HG03139 (cell line): ENCODE data around the gene SECTM1.

Experiments used
- ATAC-seq: cut with Tn5 transposase; IDR thresholded peaks from one replicate; pipeline ENCODE4 v1.9.1; 2021; ENCODE audit not compliant: unreplicated experiment

SECTM1 gene

DNA sequence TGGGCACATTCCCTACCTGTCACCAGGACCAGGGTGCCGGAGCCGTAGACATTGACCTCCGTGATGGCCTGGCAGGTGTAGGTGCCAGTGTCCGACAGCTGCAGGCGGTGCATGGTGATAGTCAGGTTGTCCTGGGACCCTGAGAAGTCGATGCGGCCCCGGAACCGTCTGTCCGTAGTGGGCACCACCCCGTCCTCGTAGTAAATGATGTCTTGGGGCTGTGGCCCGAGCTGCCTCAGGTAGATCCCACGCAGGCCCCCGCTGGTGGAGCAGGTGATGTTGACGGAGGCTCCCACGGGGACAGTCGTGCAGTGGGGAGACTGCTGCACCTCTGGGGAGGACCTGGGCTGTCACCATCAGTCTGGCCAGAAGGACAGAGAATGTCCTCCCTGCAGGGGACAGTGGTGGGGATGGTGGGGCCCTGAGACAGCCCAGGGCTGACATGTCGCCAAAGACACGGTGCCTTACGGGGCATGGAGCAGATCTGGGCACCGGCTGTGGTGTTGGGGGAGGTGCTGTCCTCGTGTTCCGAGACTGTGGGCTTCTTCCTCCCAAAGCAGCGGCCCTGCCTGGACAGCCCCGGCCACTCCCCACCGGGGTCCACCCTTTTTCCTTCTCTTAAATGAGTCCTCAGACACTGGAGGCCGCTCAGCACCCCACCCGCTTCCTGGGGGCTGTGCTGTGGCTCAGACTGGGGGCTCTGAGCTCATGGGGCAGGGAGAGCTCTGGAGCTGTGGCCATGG is 16.7 kb downstream of the SECTM1 start:
- no peak for ATAC-seq

DNA sequence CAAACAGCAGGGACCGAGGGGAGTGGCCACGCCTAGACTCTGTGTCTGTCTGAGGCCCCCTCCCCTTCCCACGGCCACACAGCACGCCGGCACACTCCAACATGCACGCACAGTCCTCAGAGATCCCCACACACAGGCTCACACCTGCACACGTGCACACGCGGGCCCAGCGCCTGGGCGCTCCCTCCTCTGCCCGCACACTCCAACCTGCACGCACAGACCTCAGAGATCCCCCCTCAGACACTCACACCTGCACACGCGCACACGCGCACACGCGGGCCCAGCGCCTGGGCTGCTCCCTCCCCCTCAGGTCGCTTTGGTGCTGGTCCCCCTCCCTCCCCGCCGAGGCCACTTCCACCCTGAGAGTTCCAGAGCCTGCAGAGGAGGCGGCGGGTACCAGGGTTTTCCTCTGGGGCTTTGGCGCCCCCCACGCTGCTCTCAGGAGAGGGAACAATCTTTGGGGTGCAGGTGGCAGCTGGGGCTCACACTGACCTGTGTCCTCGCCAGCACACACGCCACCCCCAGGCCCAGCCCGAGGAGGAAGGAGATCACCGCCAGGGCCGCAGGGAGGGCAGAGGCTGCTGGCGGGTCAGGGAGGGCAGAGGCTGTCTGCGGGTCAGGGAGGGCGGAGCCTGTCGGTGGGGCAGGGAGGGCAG is 17.7 kb downstream of the SECTM1 start:
- ATAC-seq, result no peak

DNA sequence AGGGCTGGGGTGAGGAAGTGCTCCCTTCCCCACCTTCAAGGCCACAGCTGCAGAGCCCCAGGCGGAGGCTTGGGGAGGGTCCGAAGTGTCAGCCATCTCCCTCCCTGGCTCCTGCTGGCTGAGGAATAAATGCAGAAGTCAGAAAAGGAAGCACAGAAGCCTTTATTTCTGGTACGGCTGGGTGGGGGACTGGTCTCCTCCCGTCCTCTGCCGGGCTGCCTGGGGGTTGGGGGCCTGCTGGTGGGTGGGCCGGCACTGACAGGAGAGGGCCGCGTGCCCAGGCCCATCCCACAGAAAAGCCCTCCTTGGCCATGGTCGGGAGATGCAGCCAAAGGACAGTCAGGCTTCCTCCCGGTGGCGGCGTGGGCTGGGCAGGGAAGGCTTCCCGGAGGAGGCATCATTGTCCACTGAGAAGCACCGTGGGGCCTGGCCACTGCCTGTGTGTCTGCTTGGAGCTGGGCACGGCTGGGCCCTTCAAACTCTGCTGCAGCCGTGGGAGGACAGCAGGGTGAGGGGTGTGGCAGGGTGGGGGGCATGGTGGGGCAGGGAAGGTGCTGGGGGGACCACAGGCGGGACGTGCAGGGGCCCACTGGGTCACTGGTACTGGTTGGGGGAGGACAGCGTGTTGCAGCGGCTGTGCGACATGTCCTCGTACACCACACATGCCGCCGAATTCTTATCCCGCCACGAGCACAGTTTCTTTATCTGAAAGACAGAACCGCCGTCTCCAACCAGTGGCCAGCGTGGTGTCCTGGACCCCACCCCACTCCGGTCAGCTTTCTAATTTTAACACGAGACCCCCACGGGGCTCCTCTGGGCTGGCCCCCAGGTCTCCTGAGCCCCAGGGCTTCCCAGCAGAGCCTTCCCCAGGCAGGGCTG is 18.6 kb downstream of the SECTM1 start:
- no peak for ATAC-seq

DNA sequence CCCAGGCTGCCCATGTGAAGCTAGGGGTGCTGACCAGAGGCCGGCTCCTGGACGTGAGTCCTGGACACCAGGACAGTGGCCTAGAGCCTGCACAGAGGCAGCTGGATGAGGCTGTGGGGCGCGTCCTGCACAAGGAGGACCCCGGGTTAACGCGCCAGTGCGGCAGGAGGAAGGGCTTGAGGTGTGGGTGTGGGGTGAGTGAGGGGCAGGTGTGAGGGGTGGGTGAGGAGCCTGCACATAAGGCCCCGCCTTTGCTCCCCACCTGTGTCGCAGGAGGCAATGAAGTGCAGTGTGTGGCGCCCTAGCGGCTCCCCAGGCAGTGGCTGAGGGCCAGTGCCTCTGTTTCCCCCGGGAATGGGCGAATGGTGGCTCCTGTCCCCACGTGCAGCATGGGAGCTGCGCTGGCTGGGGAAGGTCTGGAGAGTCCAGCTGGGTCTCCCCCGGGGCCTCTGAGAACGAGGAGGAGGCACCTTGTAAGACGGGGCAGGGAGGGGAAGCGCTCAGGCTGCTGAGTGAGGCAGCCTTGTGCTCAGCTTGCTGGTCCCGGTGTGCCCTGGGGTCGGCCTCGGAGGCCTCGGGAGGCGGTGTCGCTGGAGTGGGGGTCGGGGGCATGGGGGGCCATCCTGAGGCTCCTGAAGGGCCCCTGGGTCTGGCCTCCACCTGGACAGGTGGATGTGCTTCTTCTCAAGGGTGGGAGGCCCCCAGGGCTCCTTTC is 19.4 kb downstream of the SECTM1 start:
- no peak for ATAC-seq

DNA sequence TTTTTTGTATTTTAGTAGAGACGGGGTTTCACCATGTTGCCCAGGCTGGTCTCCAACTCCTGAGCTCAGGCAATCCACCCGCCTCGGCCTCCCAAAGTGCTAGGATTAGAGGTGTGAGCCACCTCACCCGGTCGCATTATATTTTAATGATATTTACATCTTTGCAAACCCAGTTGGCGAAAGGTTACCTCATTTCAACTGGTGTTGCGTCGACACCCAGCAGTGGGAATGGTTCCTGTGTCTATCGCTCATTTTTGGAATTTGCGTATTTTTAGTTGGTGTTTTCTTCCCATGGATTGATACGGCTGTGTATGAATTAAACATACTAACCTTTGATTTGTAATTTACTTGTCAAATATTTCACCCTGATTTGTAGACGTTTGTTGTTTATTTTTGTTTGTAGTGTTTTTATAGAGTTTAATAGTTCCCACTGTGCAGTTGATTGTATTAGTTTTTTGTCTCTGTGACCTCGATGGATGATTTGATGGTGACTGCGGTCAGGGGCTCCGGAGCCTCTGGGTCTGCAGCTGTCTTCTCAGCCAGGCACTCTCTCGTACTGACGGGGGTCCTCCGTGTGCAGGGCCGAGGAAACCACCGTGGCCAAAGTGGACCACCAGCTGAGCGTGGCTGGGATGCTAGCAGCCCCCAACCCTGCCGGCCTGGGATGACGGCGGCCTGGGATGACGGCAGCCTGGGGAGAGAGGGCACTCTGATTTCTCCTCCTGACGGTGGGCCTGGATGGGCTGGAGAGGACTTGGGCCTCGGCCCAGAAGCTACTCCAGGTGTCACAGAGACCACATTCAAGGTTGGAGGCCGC is 20.2 kb downstream of the SECTM1 start:
- no peak for ATAC-seq

DNA sequence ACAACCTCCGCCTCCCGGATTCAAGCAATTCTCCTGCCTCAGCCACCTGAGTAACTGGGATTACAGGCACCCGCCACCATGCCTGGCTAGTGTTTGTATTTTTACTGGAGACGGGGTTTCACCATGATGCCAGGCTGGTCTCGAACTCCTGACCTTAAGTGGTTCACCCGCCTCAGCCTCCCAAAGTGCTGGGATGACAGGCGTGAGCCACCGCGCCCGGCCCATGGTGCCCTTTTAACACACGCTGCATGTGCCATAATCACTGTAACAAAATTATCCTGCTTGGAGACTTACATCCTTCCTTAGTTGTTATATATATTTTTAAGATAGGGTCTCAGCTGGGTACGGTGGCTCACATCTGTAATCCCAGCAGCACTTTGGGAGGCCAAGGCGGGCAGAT is 21.6 kb downstream of the SECTM1 start:
- ATAC-seq, result no peak

DNA sequence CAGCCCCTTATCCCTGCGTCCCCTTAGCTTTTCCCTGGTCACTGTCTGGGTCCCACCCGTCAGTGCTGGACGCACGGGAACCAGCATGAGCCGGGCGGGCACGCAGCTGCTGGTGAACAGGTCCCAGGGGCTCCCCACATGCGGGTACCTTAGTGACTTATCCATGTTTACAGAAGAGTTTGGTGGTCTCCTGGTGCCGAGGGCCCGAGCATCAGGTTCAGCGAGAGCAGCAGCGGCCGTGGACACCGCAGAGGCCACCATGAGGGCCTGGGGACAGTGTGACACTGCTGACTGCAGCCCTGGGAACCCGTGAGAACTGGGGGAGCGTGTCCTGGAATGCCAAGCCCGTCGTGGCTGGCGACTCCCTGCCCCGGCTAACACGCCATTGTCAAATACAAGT is 22.7 kb downstream of the SECTM1 start:
- ATAC-seq, result no peak

DNA sequence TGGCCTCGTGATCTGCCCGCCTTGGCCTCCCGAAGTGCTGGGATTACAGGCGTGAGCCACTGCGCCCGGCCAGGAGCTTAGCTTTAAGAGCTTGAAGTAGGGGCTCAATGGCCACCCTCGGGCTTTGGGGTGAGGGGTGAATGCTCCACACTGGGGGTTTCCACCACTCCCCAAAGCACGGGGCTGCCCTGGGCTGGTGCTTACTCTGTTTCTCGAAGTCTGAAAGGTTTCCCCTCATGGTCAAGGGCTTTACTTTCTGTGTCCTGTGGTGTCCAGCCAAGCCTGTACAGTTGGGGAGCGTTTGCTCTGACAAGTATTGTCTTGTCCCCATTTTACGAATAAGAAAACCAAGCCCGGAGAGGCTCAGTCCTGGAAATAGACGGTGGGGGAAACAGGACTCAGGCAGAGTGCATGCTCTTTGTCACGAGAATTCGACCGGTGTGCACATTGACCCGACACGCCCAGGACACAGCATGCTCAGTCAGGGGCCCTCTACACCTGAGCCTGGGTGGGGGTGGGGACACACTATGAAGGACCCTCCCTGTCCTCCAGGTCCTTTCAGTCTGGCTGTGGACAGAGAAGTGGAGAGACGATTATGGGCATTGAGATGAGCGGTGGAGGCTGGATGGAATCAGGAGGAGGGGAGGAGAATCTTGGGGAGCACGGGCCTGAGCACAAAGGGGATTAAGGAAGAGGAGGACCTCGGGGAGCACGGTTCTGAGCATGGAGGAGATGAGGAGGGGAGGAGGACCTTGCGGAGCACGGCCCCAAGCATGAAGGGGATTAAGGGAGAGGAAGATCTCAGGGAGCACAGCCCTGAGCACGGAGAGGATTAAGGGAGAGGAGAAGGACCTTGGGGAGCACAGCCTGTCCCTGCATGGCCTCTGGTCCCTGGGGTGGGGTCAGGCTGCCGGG is 23.7 kb downstream of the SECTM1 start:
- no peak for ATAC-seq

DNA sequence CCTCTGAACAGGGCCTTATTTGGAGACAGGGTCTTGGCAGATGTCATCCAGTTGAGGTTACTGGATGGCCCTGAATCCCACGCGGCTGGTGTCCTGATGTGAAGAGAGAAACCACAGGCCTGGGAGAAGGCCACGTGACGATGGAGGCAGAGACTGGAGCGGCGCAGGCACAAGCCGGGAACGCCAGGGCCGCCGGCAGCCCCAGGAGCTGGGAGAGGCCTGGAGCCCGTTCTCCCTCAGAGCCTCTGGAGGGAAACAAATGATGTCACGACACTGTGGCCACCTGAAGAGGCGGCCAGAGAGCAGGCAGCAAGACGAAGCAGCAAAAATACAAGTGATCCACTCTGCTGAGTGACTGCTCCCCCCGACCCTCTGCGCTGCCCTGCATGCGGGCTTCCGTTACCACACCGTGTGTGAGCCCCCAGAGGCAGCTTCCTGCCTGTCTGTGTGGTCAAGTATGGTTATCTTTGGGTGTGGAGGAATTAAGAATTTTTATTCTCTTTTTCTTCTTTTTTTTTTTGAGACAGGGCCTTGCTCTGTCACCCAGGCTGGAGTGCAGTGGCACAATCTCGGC is 27.8 kb downstream of the SECTM1 start:
- ATAC-seq, result no peak

DNA sequence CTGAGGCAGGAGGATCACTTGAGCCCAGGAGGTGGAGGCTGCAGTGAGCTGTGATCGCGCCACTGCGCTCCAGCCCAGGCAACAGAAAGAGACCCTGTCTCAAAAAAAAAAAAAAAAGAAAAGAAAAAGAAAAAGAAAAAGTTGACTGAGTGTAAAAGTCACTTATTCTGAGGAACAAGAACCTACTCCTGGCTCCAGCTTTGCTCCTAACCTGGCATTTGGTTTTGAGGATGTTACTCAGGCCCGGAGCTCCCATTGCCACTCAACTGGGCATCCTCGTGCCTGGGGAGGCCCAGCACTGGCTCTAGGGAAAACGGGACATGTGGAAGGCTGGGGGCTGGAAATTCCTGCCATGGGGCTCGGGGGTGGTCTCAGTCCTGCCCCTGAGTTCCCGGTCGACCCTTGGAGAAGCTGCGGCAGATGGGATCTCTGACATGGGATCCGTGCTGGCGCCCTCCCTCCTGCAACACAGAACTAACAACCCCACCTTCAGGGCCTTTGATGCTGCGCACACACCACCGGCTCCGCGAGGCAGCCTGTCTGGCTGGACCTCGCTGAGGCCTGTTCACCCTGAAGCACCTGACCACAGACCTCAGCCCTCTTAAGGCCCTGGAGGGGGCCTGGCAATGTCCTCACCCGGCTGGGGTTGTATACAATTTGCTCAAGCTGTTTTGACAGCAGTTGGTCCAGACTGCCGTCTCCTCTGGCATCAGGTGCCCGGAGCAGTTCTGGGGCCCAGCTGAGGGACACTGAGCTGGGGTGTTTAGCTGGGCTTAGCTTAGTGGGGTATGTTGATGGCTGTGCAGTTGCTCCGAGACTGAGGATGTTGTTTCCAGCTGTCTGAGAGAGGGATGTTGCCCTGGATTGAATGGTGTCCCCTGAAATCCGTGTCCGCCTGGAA is 28.5 kb downstream of the SECTM1 start:
- ATAC-seq, result no peak

DNA sequence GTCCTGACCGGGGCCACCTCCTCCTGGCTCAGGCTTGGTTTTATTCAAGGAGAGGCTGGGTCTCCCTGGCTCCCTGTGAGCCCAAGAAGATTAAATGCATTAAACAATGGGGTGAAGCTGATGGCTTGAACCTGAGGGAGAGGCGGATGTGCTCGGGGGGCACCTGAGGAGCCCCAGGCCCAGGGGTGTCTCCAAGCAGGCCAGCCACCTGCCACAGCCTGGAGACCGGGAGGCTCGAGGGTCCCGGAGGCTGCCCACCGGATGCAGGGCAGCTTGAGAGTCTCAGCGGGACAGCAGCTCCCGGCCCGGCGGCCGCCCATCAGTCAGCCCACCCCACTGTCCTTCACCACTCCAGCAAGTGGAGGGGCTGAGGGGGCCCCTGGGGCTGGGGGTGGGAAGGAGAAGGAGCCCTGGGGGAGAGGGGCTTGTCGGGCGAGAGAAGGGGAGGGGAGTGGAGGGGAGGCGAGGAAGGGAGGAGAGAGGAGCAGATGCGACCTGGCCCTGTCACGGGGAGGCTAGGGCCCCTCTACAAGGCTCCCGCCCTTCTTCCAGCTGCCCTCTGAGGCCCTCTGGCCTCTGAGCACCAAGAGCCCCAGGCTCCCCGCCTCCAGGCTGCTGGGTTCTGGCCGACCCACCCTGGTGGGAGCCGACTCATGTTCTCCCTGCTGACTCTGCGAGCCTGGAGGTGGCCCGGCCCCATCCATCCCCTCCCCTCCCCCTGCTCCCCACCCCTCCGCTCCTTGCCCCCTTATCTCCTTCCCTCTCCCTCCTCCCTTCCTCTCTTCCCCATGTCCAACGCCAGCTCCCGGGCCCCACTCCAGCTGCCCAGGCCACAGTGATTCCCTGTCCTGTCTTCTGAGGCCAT is 29.4 kb downstream of the SECTM1 start:
- no peak for ATAC-seq

DNA sequence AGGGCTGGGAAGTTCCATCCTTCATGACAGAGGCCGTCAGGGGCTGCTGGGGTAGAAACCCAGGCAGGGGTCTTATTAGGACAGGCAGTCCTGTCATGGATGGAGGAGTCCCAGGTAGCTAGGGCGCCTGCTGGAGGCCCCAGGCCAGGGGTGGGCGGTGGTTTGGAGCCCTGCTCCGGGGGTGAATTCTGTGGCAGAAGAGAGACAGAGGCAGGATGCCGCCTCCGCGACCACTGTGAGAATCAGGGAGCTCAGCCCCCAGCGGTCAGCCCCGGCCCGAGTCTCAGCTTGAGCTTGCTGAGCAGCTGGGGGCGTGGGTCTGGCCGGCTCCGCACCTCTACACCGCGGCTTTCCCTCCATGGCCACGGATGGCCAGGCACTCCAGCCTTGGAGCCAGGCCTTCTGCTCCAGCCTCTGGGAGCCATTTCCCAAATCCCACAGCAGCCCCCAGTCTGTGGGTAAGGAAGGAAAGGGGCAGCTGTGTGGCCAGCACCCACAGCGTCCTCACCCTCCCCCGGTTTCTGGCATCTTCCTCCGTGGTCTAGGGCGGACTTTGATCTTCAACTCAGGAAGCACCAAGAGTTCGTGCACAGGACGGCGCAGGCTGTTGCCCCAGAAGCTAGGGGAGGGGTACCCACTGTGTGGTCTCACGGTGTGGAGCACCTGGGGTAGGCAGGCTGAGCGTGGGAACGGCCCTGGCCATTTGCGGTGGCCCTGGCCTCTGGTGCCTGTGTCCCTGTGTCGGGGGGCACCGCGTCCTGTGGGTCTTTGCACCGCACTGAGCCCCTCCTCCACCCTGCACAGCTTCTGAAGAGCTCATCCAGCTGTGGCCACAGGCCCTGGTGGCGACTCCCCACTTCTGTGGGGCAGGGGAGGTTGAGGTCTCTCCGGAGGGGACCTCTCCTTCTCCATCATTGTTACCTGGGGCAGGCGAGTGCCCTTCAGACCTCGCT is 30.3 kb downstream of the SECTM1 start:
- ATAC-seq, result no peak

DNA sequence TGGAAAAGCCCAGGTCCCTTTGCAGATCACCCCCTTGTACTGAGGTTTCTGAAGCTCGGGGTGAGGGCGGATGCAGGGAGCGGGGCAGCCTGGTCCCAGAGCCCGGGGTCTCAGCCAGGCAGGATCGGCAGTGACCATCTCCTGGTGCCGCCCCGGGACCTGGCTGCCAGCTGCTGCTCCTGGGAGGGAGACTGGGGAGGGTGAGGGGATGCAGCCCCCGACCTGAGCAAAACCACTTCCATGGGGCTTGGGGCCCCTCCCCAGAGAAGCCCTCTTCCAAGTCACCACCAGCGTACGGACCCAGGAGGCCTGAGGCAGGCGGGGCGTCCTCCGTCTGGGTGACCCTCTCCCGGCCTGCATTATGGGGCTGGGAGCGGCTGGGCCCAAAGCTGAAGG is 31.0 kb downstream of the SECTM1 start:
- no peak for ATAC-seq

DNA sequence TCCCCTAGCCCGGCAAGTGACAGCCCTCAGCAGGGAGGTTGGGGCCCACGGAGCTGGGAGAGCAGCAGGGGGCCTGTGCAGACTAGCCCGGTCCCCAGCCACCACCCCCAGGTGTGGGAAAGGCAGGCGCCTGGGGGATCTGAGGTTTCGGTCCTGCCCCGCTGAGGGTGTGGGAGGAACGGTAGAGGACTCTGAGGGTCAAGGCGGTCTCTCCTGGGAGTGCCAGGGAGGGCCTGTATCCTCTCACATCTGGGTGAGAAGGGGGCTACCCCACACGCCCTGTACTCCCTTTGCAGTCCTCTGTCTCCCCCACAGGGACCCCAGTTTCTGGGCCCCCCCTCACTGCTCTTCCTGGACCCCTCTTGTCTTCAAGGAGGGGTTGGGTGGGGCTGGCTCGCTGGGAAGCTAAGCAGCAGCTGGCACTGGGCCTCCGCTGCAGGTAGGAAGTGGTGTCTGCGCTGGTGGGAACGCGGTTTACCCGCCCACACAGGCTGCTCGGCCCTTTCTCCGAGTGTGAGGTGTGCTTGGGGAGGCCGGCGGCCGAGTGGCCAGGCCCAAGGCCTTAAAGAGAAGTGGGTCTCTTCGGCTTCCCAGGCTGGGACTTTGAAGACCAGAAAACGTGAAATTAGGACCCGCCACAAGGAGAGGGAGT is 31.5 kb downstream of the SECTM1 start:
- ATAC-seq, result no peak

DNA sequence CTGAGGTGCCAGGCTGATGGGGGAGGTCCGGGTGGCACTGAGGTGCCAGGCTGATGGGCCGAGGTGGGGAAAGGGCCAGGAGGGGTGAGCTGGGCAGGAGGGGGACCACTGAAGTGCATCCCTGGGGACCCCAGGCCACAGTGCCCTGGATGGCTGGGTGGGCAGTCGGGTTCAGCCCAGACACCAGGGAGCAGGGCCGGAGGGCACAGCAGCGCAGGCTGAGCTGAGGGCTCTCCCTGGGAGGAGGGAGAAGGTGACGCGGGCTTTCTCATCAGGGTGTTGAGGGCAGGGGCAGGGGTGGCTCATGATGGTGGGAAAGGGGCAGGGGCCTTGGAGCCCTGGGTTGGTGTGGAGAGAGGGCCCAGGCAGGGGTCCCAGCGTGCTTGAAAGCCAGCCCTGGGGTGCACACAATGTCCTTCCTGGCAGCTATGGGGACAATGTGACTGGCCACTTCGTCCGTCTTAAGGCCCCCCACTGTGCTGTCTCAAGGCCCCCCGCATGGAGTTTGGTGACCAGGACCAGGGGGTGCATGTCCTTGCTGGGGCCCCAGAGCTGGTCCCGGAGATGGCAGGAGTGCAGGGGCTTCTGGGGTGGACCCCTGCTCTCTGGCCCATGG is 32.2 kb downstream of the SECTM1 start:
- ATAC-seq, result no peak
